T-helper 1 cell treated with Interleukin-12 subunit alpha and Interleukin-12 subunit beta and Interleukin-4 antibody, amounts not matched to agents 30 μg/mL and 1 μg/mL, for 36 hours (primary cell): Measurements from ENCODE around the gene CRIP3.
"Not testable (repeated sequence)": the region's sequence is repeated elsewhere in the genome, so short reads cannot be mapped to it uniquely, and the experiment has no call there.

Experiments
- H3K27ac Mint-ChIP-seq: one replicate; pipeline ENCODE4 v1.8.0; 2021; ENCODE audit warnings: mild to moderate bottlenecking, mixed read lengths
- H3K27me3 Mint-ChIP-seq: one replicate; pipeline ENCODE4 v1.8.0; 2021; ENCODE audit warnings: low read depth, mixed read lengths
- H3K36me3 Mint-ChIP-seq: one replicate; pipeline ENCODE4 v1.8.0; 2021; ENCODE audit warnings: low read depth, mixed read lengths
- H3K4me1 Mint-ChIP-seq: one replicate; pipeline ENCODE4 v1.8.0; 2021; ENCODE audit warnings: low read depth, mixed read lengths
- H3K4me3 Mint-ChIP-seq: one replicate; pipeline ENCODE4 v1.8.0; 2021; ENCODE audit warnings: mild to moderate bottlenecking, moderate library complexity, mixed read lengths
- H3K9me3 Mint-ChIP-seq: one replicate; pipeline ENCODE4 v1.8.0; 2021; ENCODE audit warnings: mixed read lengths

The CRIP3 gene

DNA sequence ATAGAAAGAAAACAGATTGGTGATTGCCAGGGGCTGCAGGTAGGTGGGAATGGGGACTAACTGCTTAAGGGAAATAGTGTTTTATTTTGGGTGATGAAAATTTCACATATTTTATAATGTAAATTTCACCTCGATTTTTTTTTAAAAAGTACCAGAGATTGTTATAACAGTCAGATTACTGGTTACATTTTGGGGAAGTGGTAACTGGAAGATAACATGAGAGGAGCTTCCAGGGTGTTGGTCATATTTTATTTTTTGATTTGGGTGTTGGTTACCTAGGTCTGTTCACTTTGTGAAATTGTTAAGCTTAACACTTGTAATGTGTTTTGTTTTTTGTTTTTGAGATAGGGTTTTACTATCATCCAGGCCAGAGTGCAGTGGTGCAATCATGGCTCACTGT, 17.2 kb upstream of the CRIP3 start:
- no peaks in the 10 kb centered on the region for H3K4me1 Mint-ChIP-seq
- no peak overlapping the region for H3K27ac Mint-ChIP-seq
- peaks cover 4% of the 10 kb centered on the region for H3K27me3 Mint-ChIP-seq
- no peaks in the 10 kb centered on the region for H3K9me3 Mint-ChIP-seq
- no peak overlapping the region for H3K4me3 Mint-ChIP-seq
- no peaks in the 10 kb centered on the region for H3K36me3 Mint-ChIP-seq

DNA sequence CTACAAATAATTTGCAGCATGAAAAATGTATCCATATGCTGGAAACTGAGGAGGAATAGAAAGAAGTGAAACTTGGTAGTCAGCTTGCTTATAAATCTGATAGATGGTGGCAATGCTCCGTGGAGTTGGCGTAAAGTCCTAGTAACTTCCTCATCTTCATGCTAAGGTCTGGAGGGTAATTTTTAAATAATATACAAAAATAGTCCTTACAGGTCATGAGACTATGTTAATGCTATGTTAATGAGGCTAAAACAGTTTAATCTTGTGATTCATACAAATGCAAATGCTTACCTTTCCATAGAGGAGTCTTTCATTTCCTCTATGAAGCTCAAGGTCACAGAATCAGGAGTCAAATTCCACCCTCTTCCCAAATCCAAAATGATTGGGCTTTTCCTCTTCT, 9.4 kb upstream of the CRIP3 start:
- no peaks in the 10 kb centered on the region for H3K36me3 Mint-ChIP-seq
- H3K27me3 Mint-ChIP-seq: peaks cover 15% of the 10 kb centered on the region
- no peaks in the 10 kb centered on the region for H3K9me3 Mint-ChIP-seq
- no peak overlapping the region for H3K27ac Mint-ChIP-seq
- H3K4me3 Mint-ChIP-seq: no peak overlapping the region
- no peaks in the 10 kb centered on the region for H3K4me1 Mint-ChIP-seq

DNA sequence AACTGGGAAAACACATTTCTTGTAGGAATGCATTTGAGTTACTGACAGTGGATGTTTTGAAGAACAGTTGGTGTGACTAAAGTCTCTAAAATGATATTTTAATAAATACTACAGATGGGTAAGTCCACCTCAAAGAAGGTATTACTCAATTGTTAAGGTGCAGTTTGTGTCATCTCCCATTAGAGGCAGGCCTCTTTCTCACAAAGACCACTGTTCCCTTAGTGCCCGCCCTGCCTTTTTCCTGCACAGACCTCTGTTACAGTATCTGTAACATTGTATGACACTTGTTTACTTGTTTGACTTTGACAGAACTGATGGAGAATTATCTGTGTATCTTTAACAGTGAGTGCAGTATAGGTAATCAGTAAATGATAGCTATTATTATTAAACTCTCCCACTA, 5.2 kb upstream of the CRIP3 start:
- peaks cover 26% of the 10 kb centered on the region for H3K27me3 Mint-ChIP-seq
- no peaks in the 10 kb centered on the region for H3K9me3 Mint-ChIP-seq
- H3K4me3 Mint-ChIP-seq: no peak overlapping the region
- H3K36me3 Mint-ChIP-seq: no peaks in the 10 kb centered on the region
- H3K4me1 Mint-ChIP-seq: no peaks in the 10 kb centered on the region
- no peak overlapping the region for H3K27ac Mint-ChIP-seq

DNA sequence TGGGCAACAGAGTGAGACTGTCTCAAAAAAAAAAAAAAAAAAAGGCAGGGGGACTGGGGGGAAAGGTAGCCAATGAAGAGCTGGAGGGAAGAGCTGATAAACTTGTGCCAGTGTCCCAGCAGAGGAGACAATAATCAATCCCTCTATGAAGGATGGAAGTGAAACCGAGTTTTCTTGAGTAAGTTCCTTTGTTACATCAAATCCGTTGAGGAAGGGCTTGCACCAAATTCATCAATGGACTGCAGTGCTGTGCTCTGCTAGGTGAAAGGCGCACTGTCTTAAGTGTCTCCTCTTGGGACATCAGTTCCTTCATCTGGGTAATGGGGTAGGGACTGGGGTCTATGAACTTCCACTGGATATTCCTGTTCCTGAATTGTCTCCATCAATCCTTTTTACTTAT, 3.0 kb upstream of the CRIP3 start:
- Mint-ChIP-seq H3K4me1 (peaks cover 5% of the 10 kb centered on the region), H3K36me3 (no peaks in the 10 kb centered on the region), H3K27me3 (peaks cover 29% of the 10 kb centered on the region), H3K27ac (no peak overlapping the region), H3K4me3 (no peak overlapping the region), H3K9me3 (no peaks in the 10 kb centered on the region)

DNA sequence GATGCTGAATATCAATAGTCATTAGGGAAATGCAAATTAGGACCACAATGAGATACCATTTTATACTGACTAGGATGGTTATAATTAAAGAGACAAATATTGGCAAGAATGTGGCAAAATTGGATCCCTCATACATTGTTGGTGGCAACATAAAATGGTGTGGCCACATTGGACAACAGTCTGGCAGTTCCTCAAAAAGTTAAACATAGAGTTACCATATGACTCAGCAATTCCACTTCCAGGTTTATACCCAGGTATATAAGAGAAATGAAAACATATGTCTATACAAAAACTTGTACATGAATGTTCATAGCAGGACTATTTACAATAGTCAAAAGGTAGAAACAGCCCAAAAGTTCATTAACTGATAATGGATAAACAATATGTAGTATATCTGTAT, 2.0 kb upstream of the CRIP3 start:
- no peak overlapping the region for H3K27ac Mint-ChIP-seq

DNA sequence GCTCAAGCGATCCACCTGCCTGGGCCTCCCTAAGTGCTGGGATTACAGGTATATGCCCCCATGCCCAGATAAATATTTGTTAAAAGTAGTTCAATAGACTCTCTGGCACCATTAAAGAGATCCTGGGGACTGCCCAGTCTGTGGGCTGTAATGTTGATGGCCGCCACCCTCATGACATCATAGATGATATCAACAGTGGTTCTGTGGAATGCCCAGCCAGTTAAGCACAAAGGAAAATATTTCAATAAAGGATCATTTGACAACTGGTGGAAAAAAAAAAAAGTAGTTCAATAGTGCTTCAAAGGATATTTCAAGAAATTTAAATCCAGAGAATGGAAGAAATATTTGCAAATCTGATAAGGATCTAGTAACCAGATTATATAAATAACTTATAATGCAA, 1.5 kb upstream of the CRIP3 start:
- no peaks in the 10 kb centered on the region for H3K9me3 Mint-ChIP-seq
- H3K4me1 Mint-ChIP-seq: peaks cover 5% of the 10 kb centered on the region
- no peaks in the 10 kb centered on the region for H3K36me3 Mint-ChIP-seq
- H3K27ac Mint-ChIP-seq: no peak overlapping the region
- H3K4me3 Mint-ChIP-seq: no peak overlapping the region
- H3K27me3 Mint-ChIP-seq: peaks cover 26% of the 10 kb centered on the region

More for the DNA sequence above, 2.0 kb upstream of the CRIP3 start:
- Mint-ChIP-seq H3K4me3 (no peak overlapping the region), H3K36me3 (no peaks in the 10 kb centered on the region), H3K27me3 (peaks cover 29% of the 10 kb centered on the region), H3K9me3 (no peaks in the 10 kb centered on the region), H3K4me1 (peaks cover 5% of the 10 kb centered on the region)

DNA sequence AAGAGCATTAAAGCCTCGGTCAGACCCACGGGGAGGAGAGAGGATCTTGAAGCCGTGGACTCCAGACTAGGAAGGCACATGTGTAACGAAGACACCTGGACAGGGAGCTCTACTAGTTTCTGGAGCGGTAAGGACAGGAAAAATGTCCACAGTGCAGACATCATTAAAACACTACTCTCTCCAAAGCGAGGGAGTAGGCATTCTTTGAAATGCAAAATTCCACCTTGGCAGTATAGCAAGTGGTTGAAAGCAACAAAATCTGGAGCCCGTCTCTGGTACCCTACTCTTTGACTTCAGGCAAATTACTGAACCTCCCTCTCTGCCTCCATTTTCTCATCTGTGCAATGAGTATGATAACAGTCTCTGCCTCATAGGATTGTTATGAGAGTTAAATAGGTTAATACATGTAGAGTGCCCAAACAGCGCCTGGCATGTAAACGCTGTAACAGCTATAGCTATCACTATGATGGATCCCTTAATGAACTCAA, 408 bp upstream of the CRIP3 start:
- no peaks in the 10 kb centered on the region for H3K36me3 Mint-ChIP-seq
- no peaks in the 10 kb centered on the region for H3K9me3 Mint-ChIP-seq
- peaks cover 5% of the 10 kb centered on the region for H3K4me1 Mint-ChIP-seq
- H3K27ac Mint-ChIP-seq: no peak overlapping the region
- peaks cover 22% of the 10 kb centered on the region for H3K27me3 Mint-ChIP-seq
- H3K4me3 Mint-ChIP-seq: peak overlapping the region; percentile 74

DNA sequence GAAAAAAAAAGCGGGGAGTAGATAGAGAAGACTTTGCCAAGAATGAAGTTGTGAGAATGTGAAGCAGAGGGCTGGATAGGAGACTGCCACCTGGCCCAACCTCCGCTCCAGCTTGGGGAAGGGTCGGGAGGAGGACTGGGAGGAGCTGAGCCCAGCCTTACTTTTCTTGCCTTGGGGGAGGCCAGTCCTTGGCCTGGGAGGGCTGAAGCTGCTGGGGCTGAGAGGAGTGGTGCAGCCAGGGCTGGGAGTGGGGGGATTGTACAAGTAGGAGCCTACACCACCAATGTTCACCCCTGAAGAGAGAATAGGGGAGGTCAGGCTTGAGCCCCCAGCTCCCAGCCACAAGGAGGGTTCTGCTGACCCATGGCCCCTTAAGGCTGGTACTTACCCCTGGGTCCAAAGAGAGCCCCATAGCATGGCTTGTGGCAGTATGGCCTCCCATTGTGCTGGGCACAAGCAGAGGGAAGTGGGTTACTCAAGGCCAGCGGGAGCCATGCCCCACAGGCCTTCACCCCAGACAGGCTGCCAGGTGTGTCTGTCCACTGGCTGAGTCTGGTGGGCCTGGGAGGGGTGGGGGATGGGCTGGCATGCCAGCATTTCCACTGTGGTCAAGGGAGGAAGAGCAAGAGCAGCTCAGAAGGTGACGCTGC, 1.1 kb downstream of the CRIP3 start:
- peak overlapping the region; percentile 8 for H3K4me3 Mint-ChIP-seq
- no peak overlapping the region for H3K27ac Mint-ChIP-seq
- no peaks in the 10 kb centered on the region for H3K9me3 Mint-ChIP-seq
- H3K36me3 Mint-ChIP-seq: no peaks in the 10 kb centered on the region
- peaks cover 21% of the 10 kb centered on the region for H3K27me3 Mint-ChIP-seq
- peaks cover 5% of the 10 kb centered on the region for H3K4me1 Mint-ChIP-seq

DNA sequence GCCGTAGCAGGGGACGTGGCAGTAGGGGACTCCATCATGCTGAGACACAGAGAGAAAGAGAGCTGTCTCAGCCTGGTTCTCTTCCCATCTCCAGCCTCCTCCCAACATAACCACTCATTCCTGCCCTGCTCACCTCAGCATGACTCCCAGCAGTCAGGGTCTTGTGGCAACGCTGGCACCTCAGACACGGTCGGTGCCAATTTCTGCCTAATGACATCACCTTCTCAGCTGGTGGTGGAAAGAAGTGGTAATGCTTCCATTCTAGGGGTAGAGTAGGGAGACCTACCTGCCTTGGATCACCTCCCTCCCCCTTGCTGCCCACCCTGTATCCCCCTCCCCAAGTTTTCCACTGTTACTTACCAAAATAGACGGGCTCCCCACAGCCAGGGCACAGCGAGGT, 2.5 kb downstream of the CRIP3 start:
- Mint-ChIP-seq H3K27me3 (peaks cover 16% of the 10 kb centered on the region), H3K4me1 (peaks cover 5% of the 10 kb centered on the region), H3K4me3 (no peak overlapping the region), H3K9me3 (no peaks in the 10 kb centered on the region), H3K36me3 (no peaks in the 10 kb centered on the region), H3K27ac (no peak overlapping the region)

DNA sequence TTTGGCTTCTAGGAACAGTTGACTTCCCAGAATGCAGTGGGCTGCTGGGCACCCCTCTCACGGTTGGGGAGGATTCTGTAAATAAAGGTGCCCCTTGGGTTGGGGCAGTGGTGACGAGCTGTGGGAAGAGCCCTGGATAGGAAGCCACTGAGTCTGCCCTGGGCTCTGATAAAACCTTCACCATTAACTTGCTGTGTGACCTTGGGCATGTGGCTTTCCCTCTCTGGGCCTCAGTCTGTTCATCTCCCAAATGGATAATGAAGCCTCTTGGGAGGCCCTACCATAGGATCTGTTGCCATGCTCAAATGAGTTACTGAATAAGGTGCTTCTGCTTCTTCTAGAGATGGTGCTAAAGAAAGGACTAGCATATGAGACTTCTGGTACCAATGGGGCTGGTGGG, 3.7 kb downstream of the CRIP3 start:
- H3K36me3 Mint-ChIP-seq: no peaks in the 10 kb centered on the region
- H3K4me3 Mint-ChIP-seq: no peak overlapping the region
- peaks cover 5% of the 10 kb centered on the region for H3K4me1 Mint-ChIP-seq
- peaks cover 15% of the 10 kb centered on the region for H3K27me3 Mint-ChIP-seq
- no peaks in the 10 kb centered on the region for H3K9me3 Mint-ChIP-seq
- no peak overlapping the region for H3K27ac Mint-ChIP-seq

DNA sequence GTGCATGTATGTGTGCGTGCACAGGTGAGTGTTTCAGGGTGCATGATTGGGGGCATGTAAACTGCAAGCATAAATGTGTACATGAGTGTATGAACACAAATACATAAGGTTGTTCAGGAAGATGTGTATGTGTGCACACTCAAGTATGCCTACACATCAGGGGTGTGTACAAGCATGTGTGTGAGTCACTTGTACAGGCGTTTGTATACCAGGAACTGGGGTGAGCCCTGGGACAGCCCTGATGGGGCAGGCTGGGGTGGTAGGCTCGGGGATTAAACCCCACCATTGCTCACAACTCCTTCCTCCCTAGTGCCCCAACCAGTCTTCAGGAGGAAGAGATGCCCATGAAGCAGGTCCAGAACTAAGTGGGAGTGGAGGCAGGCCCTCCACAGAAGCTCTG, 4.3 kb downstream of the CRIP3 start:
- H3K9me3 Mint-ChIP-seq: no peaks in the 10 kb centered on the region
- H3K36me3 Mint-ChIP-seq: no peaks in the 10 kb centered on the region
- no peak overlapping the region for H3K27ac Mint-ChIP-seq
- H3K4me3 Mint-ChIP-seq: no peak overlapping the region
- H3K4me1 Mint-ChIP-seq: peaks cover 5% of the 10 kb centered on the region
- H3K27me3 Mint-ChIP-seq: peaks cover 17% of the 10 kb centered on the region

DNA sequence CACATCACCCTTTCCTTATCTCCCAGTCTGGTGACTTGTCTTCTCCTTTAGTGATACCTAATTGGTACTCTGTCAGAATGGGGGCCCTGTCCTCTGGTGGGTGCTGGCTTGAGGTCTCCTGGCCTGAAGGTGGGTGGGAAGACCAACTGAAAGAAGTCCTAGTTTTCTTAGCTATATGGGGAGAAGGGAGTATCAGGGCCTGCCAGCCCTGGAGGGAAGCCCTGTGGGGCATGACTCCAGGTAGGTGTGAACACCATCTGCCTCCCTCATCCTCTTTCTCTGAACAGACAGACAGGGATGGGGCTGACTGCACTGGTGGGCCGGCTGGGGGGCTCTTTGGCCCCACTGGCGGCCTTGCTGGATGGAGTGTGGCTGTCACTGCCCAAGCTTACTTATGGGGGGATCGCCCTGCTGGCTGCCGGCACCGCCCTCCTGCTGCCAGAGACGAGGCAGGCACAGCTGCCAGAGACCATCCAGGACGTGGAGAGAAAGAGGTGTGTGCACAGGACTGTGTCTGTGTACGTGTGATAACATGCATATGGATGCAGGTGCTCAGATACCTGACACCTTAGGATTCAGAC, 4.8 kb downstream of the CRIP3 start:
- H3K4me1 Mint-ChIP-seq: peaks cover 5% of the 10 kb centered on the region
- H3K36me3 Mint-ChIP-seq: no peaks in the 10 kb centered on the region

DNA sequence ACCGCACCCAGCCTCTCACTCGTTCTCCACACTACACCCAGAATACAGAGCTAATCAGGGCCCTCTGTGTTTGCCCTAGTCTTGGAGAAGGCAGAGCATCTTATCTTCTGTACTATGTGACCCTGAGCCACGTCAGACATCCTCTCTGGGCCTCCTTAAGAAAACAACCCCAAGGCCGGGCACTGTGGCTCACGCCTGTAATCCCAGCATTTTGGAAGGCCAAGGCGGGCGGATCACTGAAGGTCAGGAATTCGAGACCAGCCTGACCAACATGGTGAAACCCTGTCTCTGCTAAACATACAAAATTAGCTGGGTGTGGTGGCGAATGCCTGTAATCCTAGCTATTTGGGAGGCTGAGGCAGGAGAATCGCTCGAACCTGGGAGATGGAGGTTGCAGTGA, 5.6 kb downstream of the CRIP3 start:
- H3K27me3 Mint-ChIP-seq: peaks cover 17% of the 10 kb centered on the region
- not testable (repeated sequence) for H3K4me3 Mint-ChIP-seq, H3K27ac Mint-ChIP-seq, H3K4me1 Mint-ChIP-seq, H3K9me3 Mint-ChIP-seq, H3K36me3 Mint-ChIP-seq

More for the DNA sequence above, 4.8 kb downstream of the CRIP3 start:
- Mint-ChIP-seq H3K27ac (no peak overlapping the region), H3K4me3 (no peak overlapping the region), H3K9me3 (no peaks in the 10 kb centered on the region), H3K27me3 (peaks cover 18% of the 10 kb centered on the region)

DNA sequence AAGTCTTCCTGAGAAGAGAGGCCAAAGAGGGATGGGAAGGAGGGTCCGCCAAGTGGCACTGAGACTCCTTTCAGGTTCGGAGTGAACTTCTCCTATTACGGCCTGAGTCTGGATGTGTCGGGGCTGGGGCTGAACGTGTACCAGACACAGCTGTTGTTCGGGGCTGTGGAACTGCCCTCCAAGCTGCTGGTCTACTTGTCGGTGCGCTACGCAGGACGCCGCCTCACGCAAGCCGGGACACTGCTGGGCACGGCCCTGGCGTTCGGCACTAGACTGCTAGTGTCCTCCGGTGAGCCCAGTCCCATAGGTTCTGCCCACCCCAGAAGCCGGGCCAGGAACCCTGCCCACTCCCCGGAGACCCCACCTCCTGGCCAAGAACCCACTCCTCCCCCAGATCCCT, 6.5 kb downstream of the CRIP3 start:
- no peaks in the 10 kb centered on the region for H3K9me3 Mint-ChIP-seq
- H3K4me1 Mint-ChIP-seq: no peaks in the 10 kb centered on the region
- no peaks in the 10 kb centered on the region for H3K36me3 Mint-ChIP-seq
- no peak overlapping the region for H3K4me3 Mint-ChIP-seq
- no peak overlapping the region for H3K27ac Mint-ChIP-seq
- H3K27me3 Mint-ChIP-seq: peaks cover 11% of the 10 kb centered on the region

DNA sequence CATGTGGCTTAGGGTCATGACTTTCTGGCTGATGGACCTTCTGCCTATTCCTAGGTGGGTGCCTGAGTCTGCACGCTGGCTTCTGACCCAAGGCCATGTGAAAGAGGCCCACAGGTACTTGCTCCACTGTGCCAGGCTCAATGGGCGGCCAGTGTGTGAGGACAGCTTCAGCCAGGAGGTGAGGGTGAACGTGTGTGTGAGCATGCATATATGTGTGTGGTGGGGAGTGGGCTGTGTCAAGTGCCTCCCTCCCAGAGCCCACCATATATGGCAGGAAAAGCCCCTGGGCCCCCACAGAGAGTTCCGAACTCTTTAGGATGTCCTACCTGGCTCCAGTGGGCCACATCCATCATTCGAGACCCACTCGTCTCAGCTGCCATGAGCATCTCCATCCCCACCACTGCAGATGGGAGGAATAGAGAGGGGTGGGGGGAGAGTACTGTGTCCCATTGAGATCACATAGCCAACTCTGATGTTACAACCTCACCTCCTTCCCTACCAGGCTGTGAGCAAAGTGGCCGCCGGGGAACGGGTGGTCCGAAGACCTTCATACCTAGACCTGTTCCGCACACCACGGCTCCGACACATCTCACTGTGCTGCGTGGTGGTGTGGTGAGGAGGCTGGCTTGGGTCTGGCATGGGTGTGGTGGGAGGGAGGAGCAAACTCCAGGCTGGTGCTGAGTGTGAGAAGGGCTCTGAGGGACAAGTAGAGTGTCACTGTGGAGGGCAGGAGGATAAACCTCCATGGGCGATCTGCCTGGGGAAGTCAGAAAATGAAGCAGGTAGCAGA, 7.3 kb downstream of the CRIP3 start:
- Mint-ChIP-seq H3K4me1 (no peaks in the 10 kb centered on the region), H3K27ac (no peak overlapping the region), H3K4me3 (no peak overlapping the region), H3K9me3 (no peaks in the 10 kb centered on the region), H3K27me3 (peaks cover 14% of the 10 kb centered on the region), H3K36me3 (no peaks in the 10 kb centered on the region)
